Neural cell (in vitro differentiated cells): Measurements from ENCODE around the gene CUX1.

Source experiments
- EP300 ChIP-seq: fragments of 450-650 bp; conservative IDR thresholded peaks from 2 replicates; pipeline ENCODE4 v1.6.1; 2014; ENCODE audit warnings: antibody characterized with exemption, mild to moderate bottlenecking, moderate library complexity; ENCODE audit not compliant: poor library complexity, severe bottlenecking
- EZH2 ChIP-seq: fragments of 200-600, 300-800 bp; shearing (Covaris generic), sonication (generic); IDR thresholded peaks from 2 replicates; pipeline ENCODE4 v1.6.1; 2014; ENCODE audit warnings: antibody characterized with exemption, low read length, borderline replicate concordance, mild to moderate bottlenecking; ENCODE audit not compliant: insufficient read depth, poor library complexity, severe bottlenecking
- POLR2AphosphoS5 ChIP-seq: IDR thresholded peaks from 2 replicates; pipeline ENCODE4 v1.6.1; 2012
- RAD21 ChIP-seq: fragments of 450-650 bp; conservative IDR thresholded peaks from 2 replicates; pipeline ENCODE4 v1.6.1; 2014; ENCODE audit warnings: antibody characterized with exemption, mild to moderate bottlenecking, moderate library complexity
- SMC3 ChIP-seq: fragments of 450-650 bp; conservative IDR thresholded peaks from 2 replicates; pipeline ENCODE4 v1.6.1; 2014; ENCODE audit warnings: antibody characterized with exemption, mild to moderate bottlenecking, moderate library complexity; ENCODE audit not compliant: poor library complexity
- TAF1 ChIP-seq: IDR thresholded peaks from 2 replicates; pipeline ENCODE4 v1.6.1; 2012; ENCODE audit warnings: low read depth
- TF ChIP-seq, protein P1 (sequence below): fragments of 450-650 bp; IDR thresholded peaks from 2 replicates; pipeline ENCODE4 v1.5.1; 2014; ENCODE audit warnings: antibody characterized with exemption, mild to moderate bottlenecking, moderate library complexity; ENCODE audit not compliant: poor library complexity, severe bottlenecking
- TF ChIP-seq, protein P2 (sequence below): IDR thresholded peaks from 2 replicates; pipeline ENCODE4 v1.6.1; 2012; ENCODE audit warnings: borderline replicate concordance

DNA sequence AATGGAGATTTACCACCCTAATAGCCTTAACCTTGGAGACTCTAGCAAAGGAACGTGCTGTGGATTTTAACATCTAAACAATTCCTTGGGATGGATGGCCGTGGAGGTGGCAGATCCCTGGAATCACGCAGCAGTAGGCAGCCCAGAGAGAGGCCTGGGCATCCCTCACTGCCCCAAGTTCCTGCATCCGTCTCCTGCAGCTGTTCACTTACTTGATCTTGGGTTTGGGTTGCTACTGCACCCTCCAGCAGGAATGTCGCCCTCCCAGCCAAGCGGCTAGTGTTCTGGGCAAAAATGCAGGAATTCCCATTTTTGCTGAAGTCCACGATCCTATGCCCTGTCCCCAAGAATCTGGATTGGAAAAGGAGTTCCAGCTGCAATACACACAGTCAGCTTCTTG is 302.5 kb downstream of the CUX1 start:
- TF ChIP-seq, protein P1, sequence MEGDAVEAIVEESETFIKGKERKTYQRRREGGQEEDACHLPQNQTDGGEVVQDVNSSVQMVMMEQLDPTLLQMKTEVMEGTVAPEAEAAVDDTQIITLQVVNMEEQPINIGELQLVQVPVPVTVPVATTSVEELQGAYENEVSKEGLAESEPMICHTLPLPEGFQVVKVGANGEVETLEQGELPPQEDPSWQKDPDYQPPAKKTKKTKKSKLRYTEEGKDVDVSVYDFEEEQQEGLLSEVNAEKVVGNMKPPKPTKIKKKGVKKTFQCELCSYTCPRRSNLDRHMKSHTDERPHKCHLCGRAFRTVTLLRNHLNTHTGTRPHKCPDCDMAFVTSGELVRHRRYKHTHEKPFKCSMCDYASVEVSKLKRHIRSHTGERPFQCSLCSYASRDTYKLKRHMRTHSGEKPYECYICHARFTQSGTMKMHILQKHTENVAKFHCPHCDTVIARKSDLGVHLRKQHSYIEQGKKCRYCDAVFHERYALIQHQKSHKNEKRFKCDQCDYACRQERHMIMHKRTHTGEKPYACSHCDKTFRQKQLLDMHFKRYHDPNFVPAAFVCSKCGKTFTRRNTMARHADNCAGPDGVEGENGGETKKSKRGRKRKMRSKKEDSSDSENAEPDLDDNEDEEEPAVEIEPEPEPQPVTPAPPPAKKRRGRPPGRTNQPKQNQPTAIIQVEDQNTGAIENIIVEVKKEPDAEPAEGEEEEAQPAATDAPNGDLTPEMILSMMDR = no peak
- TF ChIP-seq POLR2AphosphoS5 (no peak), EZH2 (no peak), TAF1 (no peak), SMC3 (no peak), EP300 (no peak), RAD21 (no peak)
- TF ChIP-seq, protein P2, sequence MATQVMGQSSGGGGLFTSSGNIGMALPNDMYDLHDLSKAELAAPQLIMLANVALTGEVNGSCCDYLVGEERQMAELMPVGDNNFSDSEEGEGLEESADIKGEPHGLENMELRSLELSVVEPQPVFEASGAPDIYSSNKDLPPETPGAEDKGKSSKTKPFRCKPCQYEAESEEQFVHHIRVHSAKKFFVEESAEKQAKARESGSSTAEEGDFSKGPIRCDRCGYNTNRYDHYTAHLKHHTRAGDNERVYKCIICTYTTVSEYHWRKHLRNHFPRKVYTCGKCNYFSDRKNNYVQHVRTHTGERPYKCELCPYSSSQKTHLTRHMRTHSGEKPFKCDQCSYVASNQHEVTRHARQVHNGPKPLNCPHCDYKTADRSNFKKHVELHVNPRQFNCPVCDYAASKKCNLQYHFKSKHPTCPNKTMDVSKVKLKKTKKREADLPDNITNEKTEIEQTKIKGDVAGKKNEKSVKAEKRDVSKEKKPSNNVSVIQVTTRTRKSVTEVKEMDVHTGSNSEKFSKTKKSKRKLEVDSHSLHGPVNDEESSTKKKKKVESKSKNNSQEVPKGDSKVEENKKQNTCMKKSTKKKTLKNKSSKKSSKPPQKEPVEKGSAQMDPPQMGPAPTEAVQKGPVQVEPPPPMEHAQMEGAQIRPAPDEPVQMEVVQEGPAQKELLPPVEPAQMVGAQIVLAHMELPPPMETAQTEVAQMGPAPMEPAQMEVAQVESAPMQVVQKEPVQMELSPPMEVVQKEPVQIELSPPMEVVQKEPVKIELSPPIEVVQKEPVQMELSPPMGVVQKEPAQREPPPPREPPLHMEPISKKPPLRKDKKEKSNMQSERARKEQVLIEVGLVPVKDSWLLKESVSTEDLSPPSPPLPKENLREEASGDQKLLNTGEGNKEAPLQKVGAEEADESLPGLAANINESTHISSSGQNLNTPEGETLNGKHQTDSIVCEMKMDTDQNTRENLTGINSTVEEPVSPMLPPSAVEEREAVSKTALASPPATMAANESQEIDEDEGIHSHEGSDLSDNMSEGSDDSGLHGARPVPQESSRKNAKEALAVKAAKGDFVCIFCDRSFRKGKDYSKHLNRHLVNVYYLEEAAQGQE = no peak
